ENCODE data around the gene NINJ2. TPM values are rescaled to one million over a fixed set of nuclear protein-coding genes. Genes with fewer than 3 reads are reported as not detected.
A peak's percentile ranks its signal among the peaks of the same experiment; 100 is the strongest.
"Not testable (repeated sequence)": the region's sequence is repeated elsewhere in the genome, so short reads cannot be mapped to it uniquely, and the experiment has no call there.

The NINJ2 gene
- total and polyA plus RNA-seq, 9 donors: 0.48 to 3.4 (median 1.4) TPM; not detected in 2

- no peaks in the 10 kb centered on the region for H3K4me1 ChIP-seq (ENCODE audit: insufficient read depth)
- H3K27ac ChIP-seq: no peak overlapping the region
- intact Hi-C loops (cut with DNase I): no loop called here
- H3K9me3 ChIP-seq: no peaks in the 10 kb centered on the region
- 86 to 95% (median 92%) methylated on average over 4 of the region's 4 CpGs for WGBS, 3 donors
- TF ChIP-seq POLR2A (IDR thresholded peaks at IDR 0.05): no peak
- TF ChIP-seq, protein P1, sequence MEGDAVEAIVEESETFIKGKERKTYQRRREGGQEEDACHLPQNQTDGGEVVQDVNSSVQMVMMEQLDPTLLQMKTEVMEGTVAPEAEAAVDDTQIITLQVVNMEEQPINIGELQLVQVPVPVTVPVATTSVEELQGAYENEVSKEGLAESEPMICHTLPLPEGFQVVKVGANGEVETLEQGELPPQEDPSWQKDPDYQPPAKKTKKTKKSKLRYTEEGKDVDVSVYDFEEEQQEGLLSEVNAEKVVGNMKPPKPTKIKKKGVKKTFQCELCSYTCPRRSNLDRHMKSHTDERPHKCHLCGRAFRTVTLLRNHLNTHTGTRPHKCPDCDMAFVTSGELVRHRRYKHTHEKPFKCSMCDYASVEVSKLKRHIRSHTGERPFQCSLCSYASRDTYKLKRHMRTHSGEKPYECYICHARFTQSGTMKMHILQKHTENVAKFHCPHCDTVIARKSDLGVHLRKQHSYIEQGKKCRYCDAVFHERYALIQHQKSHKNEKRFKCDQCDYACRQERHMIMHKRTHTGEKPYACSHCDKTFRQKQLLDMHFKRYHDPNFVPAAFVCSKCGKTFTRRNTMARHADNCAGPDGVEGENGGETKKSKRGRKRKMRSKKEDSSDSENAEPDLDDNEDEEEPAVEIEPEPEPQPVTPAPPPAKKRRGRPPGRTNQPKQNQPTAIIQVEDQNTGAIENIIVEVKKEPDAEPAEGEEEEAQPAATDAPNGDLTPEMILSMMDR (IDR thresholded peaks at IDR 0.05): no peak
- no peak for TF ChIP-seq EP300 (IDR thresholded peaks at IDR 0.05)
- H3K27me3 ChIP-seq: no peaks in the 10 kb centered on the region
- no peaks in the 10 kb centered on the region for H3K36me3 ChIP-seq
- no peak overlapping the region for H3K4me3 ChIP-seq
- no peak for DNase-seq
Observed at GRCh38 chr12:636632-637031, 26.6 kb downstream of the NINJ2 start.

DNA sequence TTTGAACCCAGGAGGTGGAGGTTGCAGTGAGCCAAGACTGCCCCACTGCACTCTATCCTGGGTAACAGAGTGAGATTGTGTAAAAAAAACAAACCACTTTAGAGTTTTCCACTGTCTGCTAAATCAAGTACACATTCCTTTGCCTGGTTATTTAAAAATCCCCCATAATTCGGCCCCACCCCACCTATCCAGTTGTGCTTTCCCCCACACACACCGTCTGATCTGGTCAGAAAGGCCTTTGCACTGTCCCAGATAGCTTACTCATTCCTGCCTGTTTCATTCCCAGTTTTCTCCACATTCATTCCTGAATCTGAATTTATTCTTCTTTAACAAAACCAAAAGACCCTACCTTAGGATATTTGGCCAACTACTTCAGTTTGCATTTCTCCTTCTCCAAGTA, 29.5 kb downstream of the NINJ2 start:
- 40 to 66% (median 55%) methylated on average over 2 of the region's 2 CpGs for WGBS, 3 donors
- H3K4me1 ChIP-seq (ENCODE audit: insufficient read depth): no peaks in the 10 kb centered on the region
- DNase-seq: no peak
- H3K27me3 ChIP-seq: no peaks in the 10 kb centered on the region
- H3K36me3 ChIP-seq: no peaks in the 10 kb centered on the region
- H3K27ac ChIP-seq: no peak overlapping the region
- H3K9me3 ChIP-seq: no peaks in the 10 kb centered on the region
- TF ChIP-seq POLR2A (IDR thresholded peaks at IDR 0.05): no peak
- TF ChIP-seq, protein P1 (IDR thresholded peaks at IDR 0.05): no peak
- intact Hi-C loops (cut with DNase I): no loop called here
- H3K4me3 ChIP-seq: no peak overlapping the region

DNA sequence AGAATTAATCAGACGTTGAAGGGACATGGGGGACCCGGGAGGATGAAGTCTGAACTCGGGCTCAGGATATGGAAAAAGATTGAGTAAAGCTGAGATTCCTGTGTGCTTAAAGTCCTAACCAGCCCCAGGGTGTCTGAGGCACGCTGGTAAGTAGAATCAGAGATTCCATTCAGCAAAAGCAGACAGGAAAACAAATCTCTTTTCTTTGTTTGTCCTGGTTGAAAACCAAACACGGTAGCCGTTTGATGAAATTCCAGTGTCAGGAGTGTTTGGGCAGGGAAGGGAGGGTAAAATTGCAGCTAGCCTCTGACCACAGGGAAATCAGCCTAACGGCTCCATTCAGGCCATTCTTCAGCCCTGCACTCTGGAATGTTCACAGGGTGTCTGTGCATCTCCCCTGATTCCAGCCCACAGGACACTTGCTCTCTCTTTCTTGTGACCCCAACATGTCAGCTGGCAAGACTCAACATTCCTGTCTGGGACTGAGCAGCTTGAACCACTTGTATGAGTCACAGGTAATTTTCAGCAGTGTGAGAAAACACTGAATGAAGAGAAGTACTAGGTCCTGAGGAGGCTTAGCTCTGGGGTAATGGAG, 31.0 kb downstream of the NINJ2 start:
- TF ChIP-seq EP300 (IDR thresholded peaks at IDR 0.05): no peak
- TF ChIP-seq, protein P1 (IDR thresholded peaks at IDR 0.05): no peak
- TF ChIP-seq POLR2A (IDR thresholded peaks at IDR 0.05): no peak
- no peaks in the 10 kb centered on the region for H3K9me3 ChIP-seq
- H3K36me3 ChIP-seq: no peaks in the 10 kb centered on the region
- H3K27ac ChIP-seq: no peak overlapping the region
- no peak for DNase-seq
- H3K4me1 ChIP-seq (ENCODE audit: insufficient read depth): no peaks in the 10 kb centered on the region
- no peaks in the 10 kb centered on the region for H3K27me3 ChIP-seq
- H3K4me3 ChIP-seq: no peak overlapping the region
- 5 to 8% (median 5%) methylated on average over 7 of the region's 7 CpGs for WGBS, 3 donors
- intact Hi-C loops (cut with DNase I): no loop called here

GRCh38 chr12:630656-631632, 32.3 kb downstream of the NINJ2 start:
- intact Hi-C loops (cut with DNase I): no loop called here
- H3K27ac ChIP-seq: no peak overlapping the region
- no peaks in the 10 kb centered on the region for H3K27me3 ChIP-seq
- H3K9me3 ChIP-seq: no peaks in the 10 kb centered on the region
- H3K4me3 ChIP-seq: peak overlapping the region; percentile 16
- H3K36me3 ChIP-seq: no peaks in the 10 kb centered on the region
- no peak for TF ChIP-seq EP300 (IDR thresholded peaks at IDR 0.05)
- peaks cover 2% of the 10 kb centered on the region for H3K4me1 ChIP-seq (ENCODE audit: insufficient read depth)
- peak in 1 of 5 donors; percentile 41 for DNase-seq
- 60 to 86% (median 76%) methylated on average over 44 to 45 of the region's 45 CpGs for WGBS, 3 donors

DNA sequence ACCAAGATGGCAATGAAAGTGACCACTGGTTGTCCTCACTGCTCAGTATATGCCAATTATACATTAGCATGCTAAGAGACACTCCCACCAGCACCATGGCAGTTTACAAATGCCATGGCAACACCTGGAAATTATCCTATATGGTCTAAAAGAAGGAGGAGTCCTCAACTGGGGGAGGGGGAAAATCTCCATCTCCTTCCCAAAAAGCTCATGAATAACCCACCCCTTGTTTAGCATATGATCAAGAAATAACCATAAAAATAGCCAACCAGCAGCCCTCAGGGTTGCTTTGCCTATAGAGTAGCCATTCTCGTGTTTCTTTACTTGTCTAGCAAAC, 34.5 kb downstream of the NINJ2 start:
- H3K36me3 ChIP-seq; DNase-seq; H3K27me3 ChIP-seq; H3K4me1 ChIP-seq (ENCODE audit: insufficient read depth); H3K27ac ChIP-seq; H3K9me3 ChIP-seq; H3K4me3 ChIP-seq; intact Hi-C loops (cut with DNase I): not testable (repeated sequence)
- 91 to 100% (median 95%) methylated on average over 1 of the region's 1 CpG for WGBS, 3 donors

Data from ovary (tissue), 9 donors.